GM19099 (cell line): ENCODE measurements around the gene FOXRED2.

Experiments used
- POLR2A ChIP-seq: IDR thresholded peaks from 3 replicates; pipeline ENCODE4 v1.6.1; 2011; ENCODE audit warnings: low read depth; ENCODE audit not compliant: insufficient read length; ENCODE audit errors: extremely low read depth

The FOXRED2 gene

DNA sequence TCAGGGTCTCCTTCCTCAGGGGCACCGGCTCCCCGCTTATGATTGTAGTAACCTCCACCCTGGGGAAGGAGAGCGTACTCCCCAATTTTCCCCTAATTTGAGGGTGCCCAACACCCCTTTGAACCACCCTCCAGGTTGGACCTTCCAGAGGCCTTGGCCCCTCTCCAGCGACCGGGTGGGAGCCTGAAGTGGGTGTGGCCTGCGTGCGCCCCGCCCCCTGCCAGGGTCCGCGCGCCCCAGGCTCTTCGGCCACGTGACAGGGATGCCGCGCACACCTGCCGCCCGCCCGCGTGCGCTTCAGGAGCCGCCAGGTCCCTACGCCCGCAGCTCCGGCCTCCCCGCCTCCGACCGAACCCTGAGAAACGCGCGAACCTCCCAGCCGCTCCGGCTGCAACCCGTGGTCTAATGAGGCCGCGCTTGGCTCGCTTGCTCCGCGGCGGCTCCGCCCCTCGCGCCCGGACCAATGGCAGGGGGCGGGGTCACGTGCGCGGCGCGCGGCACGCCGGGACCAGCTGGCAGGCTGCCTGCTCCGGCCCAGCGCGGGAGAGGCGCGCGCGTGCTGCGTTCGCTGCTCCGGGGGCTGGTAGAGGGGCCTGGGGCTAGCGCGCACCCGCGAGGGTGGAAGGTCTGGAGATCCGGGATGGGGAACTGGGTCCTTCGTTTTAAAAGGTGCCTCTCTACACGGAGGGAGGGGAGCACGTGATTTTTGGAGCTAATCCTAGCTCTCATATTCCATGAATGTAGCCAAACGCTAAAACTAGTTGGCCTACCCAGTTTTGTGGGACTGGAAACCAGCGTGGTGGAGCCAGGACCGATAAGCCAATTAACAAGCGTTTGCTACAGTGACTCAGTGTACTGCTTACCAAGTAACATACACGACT, at the start of gene FOXRED2:
TSS of gene FOXRED2 (minus strand) at position 404 of the 881 bp plus-strand sequence. CDS start 618 bp downstream, outside the sequence.
- TF ChIP-seq POLR2A = peak; percentile 94

- TF ChIP-seq POLR2A = no peak
Observed at GRCh38 chr22:36554098-36554497, 47.3 kb upstream of the FOXRED2 start.

DNA sequence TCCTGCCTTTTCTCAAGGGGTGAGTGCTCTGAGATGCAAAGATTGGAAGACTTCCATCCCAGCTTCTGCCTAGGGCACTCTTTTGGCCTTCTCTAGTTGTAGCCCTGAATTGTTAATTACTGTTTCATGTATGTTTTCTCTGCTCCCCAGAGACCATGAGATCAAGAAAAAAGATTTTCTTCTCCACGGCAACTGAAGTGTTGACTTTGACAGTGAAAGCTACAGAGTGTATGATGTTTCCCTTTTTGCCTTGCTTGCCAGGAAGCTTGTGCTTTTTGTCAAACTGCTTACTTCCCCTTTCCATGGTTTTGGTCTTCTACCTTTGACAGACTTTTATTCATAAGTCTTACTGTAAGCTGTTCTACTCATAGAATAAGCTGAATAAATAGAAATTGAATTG, 45.4 kb upstream of the FOXRED2 start:
- TF ChIP-seq POLR2A = no peak

GRCh38 chr22:36550701-36551495, 44.1 kb upstream of the FOXRED2 start:
- no peak for TF ChIP-seq POLR2A

DNA sequence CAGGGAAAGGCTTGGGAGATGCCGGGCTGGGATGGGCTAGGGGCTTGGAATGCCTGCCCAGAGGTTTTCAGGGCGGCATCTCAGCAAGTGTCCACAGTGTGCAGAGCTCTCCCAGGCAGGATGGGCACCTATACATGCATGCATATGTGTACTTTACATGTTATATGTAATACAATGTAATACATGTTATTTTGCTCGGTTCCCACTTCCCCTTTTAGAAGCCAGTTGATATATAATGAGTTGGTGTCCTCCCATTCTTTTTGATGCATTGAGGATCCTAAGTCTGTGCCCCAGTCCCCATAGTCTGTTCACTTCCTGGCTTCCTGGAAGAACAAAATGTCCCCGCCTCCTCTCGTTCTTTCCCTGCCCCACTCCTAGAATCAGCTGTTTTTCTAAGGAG, 42.2 kb upstream of the FOXRED2 start:
- no peak for TF ChIP-seq POLR2A

DNA sequence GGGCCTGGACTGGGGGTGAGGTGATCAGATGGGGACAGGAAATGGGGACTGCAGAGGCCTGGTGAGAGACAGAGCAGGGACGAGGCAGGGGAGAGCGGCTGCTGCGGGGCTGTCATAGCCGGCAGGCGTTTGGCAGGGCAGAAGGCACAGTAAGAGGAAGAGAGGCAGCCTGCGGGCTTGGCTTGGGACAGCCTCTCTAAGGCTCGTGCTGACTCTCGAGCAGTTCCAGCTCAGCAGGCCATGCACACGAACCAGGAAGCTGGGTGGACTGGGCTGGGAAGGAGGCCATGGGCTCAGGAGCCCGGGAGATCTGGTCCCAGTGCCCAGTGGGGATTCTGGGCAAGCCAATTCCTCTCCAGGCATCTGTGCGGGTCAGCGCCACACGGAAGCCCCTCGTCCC, 41.8 kb upstream of the FOXRED2 start:
- TF ChIP-seq POLR2A = no peak

DNA sequence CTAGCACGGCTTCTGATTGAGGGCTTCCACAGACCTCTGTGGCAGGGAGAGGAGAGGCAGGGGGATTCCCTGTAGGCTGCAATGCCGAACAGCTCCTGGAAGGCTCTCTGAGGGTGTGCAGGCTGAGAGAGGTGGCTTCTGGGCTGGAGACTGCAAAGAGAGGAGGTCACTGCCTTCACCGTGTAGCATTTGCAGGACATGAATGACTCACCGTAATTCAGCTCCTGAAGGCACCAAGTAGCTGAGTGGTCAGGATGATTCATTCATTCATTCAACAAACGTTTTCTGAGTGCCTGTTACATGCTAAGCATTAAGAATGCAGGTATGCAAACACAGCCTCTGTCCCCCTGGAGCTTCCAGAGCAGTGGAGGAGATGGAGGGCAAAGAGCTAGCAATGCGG, 40.1 kb upstream of the FOXRED2 start:
- no peak for TF ChIP-seq POLR2A

GRCh38 chr22:36546092-36546804, 39.4 kb upstream of the FOXRED2 start:
- no peak for TF ChIP-seq POLR2A

GRCh38 chr22:36544107-36544620, 37.3 kb upstream of the FOXRED2 start:
- TF ChIP-seq POLR2A = no peak

GRCh38 chr22:36541831-36542411, 35.1 kb upstream of the FOXRED2 start:
- TF ChIP-seq POLR2A = no peak

- no peak for TF ChIP-seq POLR2A
Observed at GRCh38 chr22:36540867-36541642, 34.2 kb upstream of the FOXRED2 start.

DNA sequence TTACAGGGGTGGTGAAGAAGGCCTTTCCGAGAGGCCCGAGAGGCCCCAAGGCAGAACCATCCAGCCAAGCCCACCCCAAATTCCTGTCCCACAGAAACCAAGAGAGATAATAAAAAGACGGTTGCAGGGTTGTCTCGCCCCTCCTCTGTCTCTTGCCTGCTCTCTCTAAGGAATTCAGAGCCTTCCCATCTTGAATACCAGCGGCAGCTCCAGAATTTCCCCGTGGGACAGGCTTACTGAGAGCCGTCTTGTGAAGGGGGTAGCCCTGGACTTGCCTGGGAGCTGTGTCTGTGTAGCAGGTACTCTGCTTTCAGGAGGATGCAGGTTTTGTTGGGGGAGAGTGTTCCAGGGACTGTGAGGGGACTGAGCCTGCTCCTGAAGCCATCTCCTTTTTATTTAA, 31.7 kb upstream of the FOXRED2 start:
- no peak for TF ChIP-seq POLR2A

DNA sequence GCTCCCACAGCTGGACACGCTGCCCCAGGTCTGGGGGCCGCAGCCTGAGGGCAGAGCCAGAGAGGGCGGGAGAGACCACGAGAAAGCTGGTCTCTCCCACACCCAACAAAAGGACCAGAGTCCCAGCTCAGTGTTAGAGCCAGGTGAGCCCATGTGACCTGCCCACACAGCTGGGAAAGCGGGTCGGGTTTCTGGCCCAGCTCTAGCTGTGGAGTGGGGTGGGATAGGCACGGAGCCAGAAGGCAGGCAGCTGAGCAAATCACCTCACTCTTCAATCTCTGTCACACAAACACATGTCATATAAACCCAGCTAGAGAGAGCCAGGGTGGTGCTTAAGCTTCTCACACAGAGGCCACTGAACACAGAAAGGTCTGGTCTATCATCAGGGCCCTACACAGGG, 29.9 kb upstream of the FOXRED2 start:
- TF ChIP-seq POLR2A = no peak

GRCh38 chr22:36532466-36532865, 25.6 kb upstream of the FOXRED2 start:
- no peak for TF ChIP-seq POLR2A
